Liver (tissue), 9 donors: ENCODE results near the gene SCARB1. TPM values are rescaled to one million over a fixed set of nuclear protein-coding genes. Genes with fewer than 3 reads are reported as not detected.

Experiments
- DNase-seq: peaks from one replicate; pipeline ENCODE4 v3.0.0-alpha.2; 2017; ENCODE audit warnings: low spot score
- H3K27ac ChIP-seq, 2 donors: one replicate each; pipeline ENCODE4 v1.7.0; 2013; ENCODE audit warnings: inconsistent platforms in 2 of 2, low read length in 2 of 2, control low read depth in 1 of 2, low read depth in 1 of 2, mild to moderate bottlenecking in 1 of 2
- H3K27me3 ChIP-seq, 4 donors: one replicate each; pipeline versions ENCODE4 v1.6.1 to v1.7.0; 2013; ENCODE audit warnings: low read length in 3 of 4, inconsistent platforms in 1 of 4, mild to moderate bottlenecking in 1 of 4, moderate library complexity in 1 of 4; ENCODE audit not compliant: control insufficient read depth in 4 of 4, insufficient read depth in 4 of 4
- H3K36me3 ChIP-seq, 4 donors: one replicate each; pipeline versions ENCODE4 v1.6.1 to v1.7.0; 2013; ENCODE audit warnings: low read length in 3 of 4, mild to moderate bottlenecking in 3 of 4, low read depth in 1 of 4, moderate library complexity in 1 of 4; ENCODE audit not compliant: control insufficient read depth in 4 of 4, insufficient read depth in 3 of 4
- H3K4me1 ChIP-seq, 4 donors: one replicate each; pipeline versions ENCODE4 v1.6.1 to v1.7.0; 2013; ENCODE audit warnings: low read length in 3 of 4, mild to moderate bottlenecking in 3 of 4, moderate library complexity in 1 of 4; ENCODE audit not compliant: control insufficient read depth in 4 of 4, insufficient read depth in 4 of 4
- H3K4me3 ChIP-seq, 3 donors: one replicate each; pipeline versions ENCODE4 v1.6.1 to v1.7.0; 2013; ENCODE audit warnings: low read length in 3 of 3, control low read depth in 1 of 3, low read depth in 1 of 3, mild to moderate bottlenecking in 1 of 3
- H3K9ac ChIP-seq, 2 donors: one replicate each; pipeline ENCODE4 v1.7.0; 2013; ENCODE audit warnings: low read length in 2 of 2, mild to moderate bottlenecking in 2 of 2, moderate library complexity in 2 of 2, control low read depth in 1 of 2, low read depth in 1 of 2
- H3K9me3 ChIP-seq, 4 donors: one replicate each; pipeline versions ENCODE4 v1.6.1 to v1.7.0; 2013; ENCODE audit warnings: low read length in 3 of 4; ENCODE audit not compliant: control insufficient read depth in 4 of 4
- ATF3 ChIP-seq: IDR thresholded peaks from 2 replicates; pipeline ENCODE4 v1.6.1; 2016; ENCODE audit warnings: antibody characterized with exemption
- CTCF ChIP-seq: fragments of 150-350 bp; IDR thresholded peaks from 2 replicates; pipeline ENCODE4 v1.5.1; 2017; ENCODE audit warnings: improper control_type of control experiment, low read depth, low read length; ENCODE audit not compliant: missing input control
- EGR1 ChIP-seq, 2 donors: IDR thresholded peaks; 2 replicates each; pipeline ENCODE4 v1.6.1; 2016 to 2018; ENCODE audit warnings: antibody characterized with exemption in 2 of 2, low read depth in 2 of 2
- FOXA1 ChIP-seq: IDR thresholded peaks from 2 replicates; pipeline ENCODE4 v1.6.1; 2016; ENCODE audit warnings: antibody characterized with exemption
- FOXA2 ChIP-seq: IDR thresholded peaks from 2 replicates; pipeline ENCODE4 v1.6.1; 2016; ENCODE audit warnings: antibody characterized with exemption
- GABPA ChIP-seq, 2 donors: IDR thresholded peaks in 1 of 2; conservative IDR thresholded peaks in 1 of 2; 2 replicates each; pipeline ENCODE4 v1.6.1; 2016; ENCODE audit warnings: antibody characterized with exemption in 2 of 2, mild to moderate bottlenecking in 1 of 2, moderate library complexity in 1 of 2
- HNF4A ChIP-seq, 2 donors: conservative IDR thresholded peaks; 2 replicates each; pipeline ENCODE4 v1.6.1; 2016; ENCODE audit warnings: antibody characterized with exemption in 2 of 2, mild to moderate bottlenecking in 2 of 2
- HNF4G ChIP-seq: IDR thresholded peaks from 2 replicates; pipeline ENCODE4 v1.6.1; 2016; ENCODE audit warnings: antibody characterized with exemption
- JUND ChIP-seq, 2 donors: IDR thresholded peaks; 2 replicates each; pipeline ENCODE4 v1.6.1; 2016; ENCODE audit warnings: antibody characterized with exemption in 2 of 2
- MAX ChIP-seq: IDR thresholded peaks from 2 replicates; pipeline ENCODE4 v1.6.1; 2016; ENCODE audit warnings: antibody characterized with exemption
- NR2F2 ChIP-seq: IDR thresholded peaks from 2 replicates; pipeline ENCODE4 v1.6.1; 2016; ENCODE audit warnings: antibody characterized with exemption
- RAD21 ChIP-seq, 2 donors: IDR thresholded peaks; 2 replicates each; pipeline ENCODE4 v1.6.1; 2016; ENCODE audit warnings: antibody characterized with exemption in 2 of 2, mild to moderate bottlenecking in 2 of 2
- REST ChIP-seq: IDR thresholded peaks from 2 replicates; pipeline ENCODE4 v1.6.1; 2016; ENCODE audit warnings: antibody characterized with exemption, mild to moderate bottlenecking
- RXRA ChIP-seq, 2 donors: IDR thresholded peaks; 2 replicates each; pipeline ENCODE4 v1.6.1; 2017 to 2018; ENCODE audit warnings: antibody characterized with exemption in 2 of 2, mild to moderate bottlenecking in 1 of 2
- SP1 ChIP-seq: IDR thresholded peaks from 2 replicates; pipeline ENCODE4 v1.6.1; 2018; ENCODE audit warnings: antibody characterized with exemption, mild to moderate bottlenecking
- TAF1 ChIP-seq: conservative IDR thresholded peaks from 2 replicates; pipeline ENCODE4 v1.6.1; 2016; ENCODE audit warnings: antibody characterized with exemption, mild to moderate bottlenecking
- YY1 ChIP-seq: IDR thresholded peaks from 2 replicates; pipeline ENCODE4 v1.6.1; 2016; ENCODE audit warnings: antibody characterized with exemption, mild to moderate bottlenecking
- ZBTB33 ChIP-seq: IDR thresholded peaks from 2 replicates; pipeline ENCODE4 v1.6.1; 2016; ENCODE audit warnings: antibody characterized with exemption
- WGBS: extraction: QIAGEN DNeasy Blood & Tissue Kit; methylation state at CpG from one replicate; pipeline ENCODE4 v1.1.7; 2013; 5-methylcytosine and 5-hydroxymethylcytosine counted together
- polyA plus RNA-seq, 2 donors: library from polyadenylated mRNA; stranded (reverse) in 1 of 2; unstranded in 1 of 2; fragments of 200-250 nt in 1 of 2; fragments of >200 nt in 1 of 2; fragmentation: Nextera tagmentation in 1 of 2; extraction: Ambion mirVana in 1 of 2; gene quantifications; one replicate each; pipeline versions ENCODE4 v1.2.1 to v1.2.3, GENCODE V29; 2013 to 2015
- total RNA-seq, 2 donors: library from RNA; depleted of rRNA; stranded (reverse); fragments of >200 nt; gene quantifications; one replicate each; pipeline ENCODE4 v1.2.3, GENCODE V29; 2014
- donor health status: healthy.
- donor health status: healthy.
- donor health status: healthy.
- donor health status: healthy.
- donor health status: healthy.

The SCARB1 gene
- total and polyA plus RNA-seq, 4 donors: 85.3 to 289 (median 141) TPM

GRCh38 chr12:124786061-124786964 is 77.4 kb downstream of the SCARB1 start:
- no peak overlapping the region for H3K9ac ChIP-seq
- H3K4me3 ChIP-seq: no peak overlapping the region
- peaks cover 5 to 86% (median 46%) of the 10 kb centered on the region in 4 donors for H3K36me3 ChIP-seq
- 83% methylated on average over 31 of the region's 31 CpGs for WGBS
- TF ChIP-seq TAF1 (no peak), NR2F2 (no peak), SP1 (no peak), MAX (no peak), REST (no peak), YY1 (no peak), RAD21 (IDR thresholded peaks at IDR 0.05) (no peak), EGR1 (IDR thresholded peaks at IDR 0.05; ENCODE audit: low read depth in 2 of 2) (no peak), FOXA1 (no peak), RXRA (IDR thresholded peaks at IDR 0.05) (no peak), CTCF (no peak), HNF4G (no peak), HNF4A (conservative IDR thresholded peaks at IDR 0.05) (no peak), GABPA (IDR thresholded peaks at IDR 0.05 in 1 of 2, conservative IDR thresholded peaks at IDR 0.05 in 1 of 2) (no peak), JUND (IDR thresholded peaks at IDR 0.05) (no peak), FOXA2 (no peak), ATF3 (no peak), ZBTB33 (no peak)
- peaks cover 0 to 5% (median 0%) of the 10 kb centered on the region in 4 donors for H3K4me1 ChIP-seq
- no peaks in the 10 kb centered on the region for H3K27me3 ChIP-seq
- DNase-seq: no peak
- H3K27ac ChIP-seq: no peak overlapping the region
- H3K9me3 ChIP-seq: no peaks in the 10 kb centered on the region
